GM21786 (cell line): ENCODE data around the gene CLCN4.
A peak's percentile ranks its signal among the peaks of the same experiment; 100 is the strongest.

Experiments
- ATAC-seq: cut with Tn5 transposase; IDR thresholded peaks from one replicate; pipeline ENCODE4 v1.9.1; 2021; ENCODE audit not compliant: unreplicated experiment

Gene CLCN4

GRCh38 chrX:10193587-10193986 lies 36.8 kb downstream of the CLCN4 start:
- no peak for ATAC-seq

GRCh38 chrX:10195425-10195824 lies 38.6 kb downstream of the CLCN4 start:
- ATAC-seq = no peak

GRCh38 chrX:10195947-10196346 lies 39.2 kb downstream of the CLCN4 start:
- no peak for ATAC-seq

- no peak for ATAC-seq
These were observed 40.8 kb downstream of the CLCN4 start for GRCh38 chrX:10197279-10198210.

GRCh38 chrX:10198254-10198653 lies 41.5 kb downstream of the CLCN4 start:
- ATAC-seq = no peak

GRCh38 chrX:10199212-10199611 lies 42.4 kb downstream of the CLCN4 start:
- peak; percentile 56 for ATAC-seq

- no peak for ATAC-seq
These were observed 46.8 kb downstream of the CLCN4 start for GRCh38 chrX:10203617-10204016.

GRCh38 chrX:10206317-10206716 lies 49.5 kb downstream of the CLCN4 start:
- no peak for ATAC-seq

GRCh38 chrX:10208281-10208856 lies 51.6 kb downstream of the CLCN4 start:
- no peak for ATAC-seq

GRCh38 chrX:10208953-10209352 lies 52.2 kb downstream of the CLCN4 start:
- no peak for ATAC-seq

GRCh38 chrX:10212395-10212794 lies 55.6 kb downstream of the CLCN4 start:
- no peak for ATAC-seq

GRCh38 chrX:10213716-10214115 lies 56.9 kb downstream of the CLCN4 start:
- no peak for ATAC-seq

GRCh38 chrX:10216208-10216607 lies 59.4 kb downstream of the CLCN4 start:
- ATAC-seq = no peak

GRCh38 chrX:10217198-10217597 lies 60.4 kb downstream of the CLCN4 start:
- no peak for ATAC-seq

- no peak for ATAC-seq
These were observed 64.9 kb downstream of the CLCN4 start for GRCh38 chrX:10221651-10222050.

GRCh38 chrX:10223276-10223675 lies 66.5 kb downstream of the CLCN4 start:
- ATAC-seq = no peak

- no peak for ATAC-seq
These were observed 67.0 kb downstream of the CLCN4 start for GRCh38 chrX:10223781-10224180.

- ATAC-seq = no peak
These were observed 73.4 kb downstream of the CLCN4 start for GRCh38 chrX:10230222-10230621.

- no peak for ATAC-seq
These were observed 74.7 kb downstream of the CLCN4 start for GRCh38 chrX:10231461-10231860.

- no peak for ATAC-seq
These were observed 76.4 kb downstream of the CLCN4 start for GRCh38 chrX:10233173-10233572.

- no peak for ATAC-seq
These were observed 76.9 kb downstream of the CLCN4 start for GRCh38 chrX:10233696-10234095.

- no peak for ATAC-seq
These were observed 79.1 kb downstream of the CLCN4 start for GRCh38 chrX:10235851-10236250.
